H1 (cell line): Measurements from ENCODE around the gene INAVA.

Experiments used
- CHD2 ChIP-seq: IDR thresholded peaks from 2 replicates; pipeline ENCODE4 v1.6.1; 2012; ENCODE audit warnings: low read length, improper control_type of control experiment
- CTCF ChIP-seq, 3 experiments: IDR thresholded peaks; 1 replicate in 2 of 3; 2 replicates in 1 of 3; pipeline versions ENCODE4 v1.5.1 to v1.6.1; 2011; ENCODE audit warnings: low read length in 3 of 3, mild to moderate bottlenecking in 3 of 3, inconsistent platforms in 2 of 3, low read depth in 1 of 3, moderate library complexity in 1 of 3; ENCODE audit not compliant: insufficient read depth in 1 of 3; ENCODE audit errors: control extremely low read depth in 1 of 3
- EP300 ChIP-seq, 2 experiments: IDR thresholded peaks; 1 replicate in 1 of 2; 2 replicates in 1 of 2; pipeline ENCODE4 v1.6.1; 2011 to 2012; ENCODE audit warnings: low read depth in 2 of 2, low read length in 2 of 2, mild to moderate bottlenecking in 2 of 2, borderline replicate concordance in 1 of 2, inconsistent platforms in 1 of 2, moderate library complexity in 1 of 2
- GABPA ChIP-seq: IDR thresholded peaks from 2 replicates; pipeline ENCODE4 v1.6.1; 2011; ENCODE audit warnings: mild to moderate bottlenecking, low read length, moderate library complexity, borderline replicate concordance; ENCODE audit not compliant: insufficient read depth
- SIN3A ChIP-seq, 2 experiments: IDR thresholded peaks in 1 of 2; conservative IDR thresholded peaks in 1 of 2; 2 replicates each; pipeline ENCODE4 v1.6.1; 2011 to 2012; ENCODE audit warnings: low read length in 2 of 2, improper control_type of control experiment in 1 of 2, low read depth in 1 of 2, mild to moderate bottlenecking in 1 of 2
- TBP ChIP-seq: IDR thresholded peaks from 2 replicates; pipeline ENCODE4 v1.6.1; 2011; ENCODE audit warnings: low read depth, low read length, improper control_type of control experiment
- TEAD4 ChIP-seq: IDR thresholded peaks from 2 replicates; pipeline ENCODE4 v1.6.1; 2012; ENCODE audit warnings: low read depth, low read length, inconsistent platforms, mixed read lengths

GRCh38 chr1:200929530-200930278 is 35.0 kb downstream of the INAVA start:
- TF ChIP-seq SIN3A (conservative IDR thresholded peaks at IDR 0.05 in 1 of 2, IDR thresholded peaks at IDR 0.05 in 1 of 2; ENCODE audit: low read depth in 1 of 2, low read length in 2 of 2): no peak
- no peak for TF ChIP-seq TEAD4
- TF ChIP-seq GABPA: no peak
- TF ChIP-seq CTCF (IDR thresholded peaks at IDR 0.05; ENCODE audit: control extremely low read depth in 1 of 3, insufficient read depth in 1 of 3, low read depth in 1 of 3, low read length in 3 of 3): no peak
- no peak for TF ChIP-seq CHD2
- TF ChIP-seq EP300 (IDR thresholded peaks at IDR 0.05; ENCODE audit: borderline replicate concordance in 1 of 2, low read depth in 2 of 2, low read length in 2 of 2): no peak
- TF ChIP-seq TBP: no peak
